Measurements from ENCODE around the gene PROCA1. TPM values are rescaled to one million over a fixed set of nuclear protein-coding genes. Genes with fewer than 3 reads are reported as not detected.

Gene PROCA1
- total RNA-seq, 2 donors from 2014 or later, result 28.7 to 41.6 TPM

- no peak overlapping the region for H3K4me3 ChIP-seq (ENCODE audit: low read length)
- DNase-seq, result no peak
- no peaks in the 10 kb centered on the region for H3K27me3 ChIP-seq (ENCODE audit: control insufficient read depth, insufficient read depth, low read length, poor library complexity, severe bottlenecking)
- H3K4me1 ChIP-seq (ENCODE audit: control insufficient read depth, insufficient read depth, low read length), result peaks cover 3% of the 10 kb centered on the region
- H3K9ac ChIP-seq (ENCODE audit: extremely low read depth, low read length, poor library complexity, severe bottlenecking), result no peak overlapping the region
- TF ChIP-seq, protein P1, sequence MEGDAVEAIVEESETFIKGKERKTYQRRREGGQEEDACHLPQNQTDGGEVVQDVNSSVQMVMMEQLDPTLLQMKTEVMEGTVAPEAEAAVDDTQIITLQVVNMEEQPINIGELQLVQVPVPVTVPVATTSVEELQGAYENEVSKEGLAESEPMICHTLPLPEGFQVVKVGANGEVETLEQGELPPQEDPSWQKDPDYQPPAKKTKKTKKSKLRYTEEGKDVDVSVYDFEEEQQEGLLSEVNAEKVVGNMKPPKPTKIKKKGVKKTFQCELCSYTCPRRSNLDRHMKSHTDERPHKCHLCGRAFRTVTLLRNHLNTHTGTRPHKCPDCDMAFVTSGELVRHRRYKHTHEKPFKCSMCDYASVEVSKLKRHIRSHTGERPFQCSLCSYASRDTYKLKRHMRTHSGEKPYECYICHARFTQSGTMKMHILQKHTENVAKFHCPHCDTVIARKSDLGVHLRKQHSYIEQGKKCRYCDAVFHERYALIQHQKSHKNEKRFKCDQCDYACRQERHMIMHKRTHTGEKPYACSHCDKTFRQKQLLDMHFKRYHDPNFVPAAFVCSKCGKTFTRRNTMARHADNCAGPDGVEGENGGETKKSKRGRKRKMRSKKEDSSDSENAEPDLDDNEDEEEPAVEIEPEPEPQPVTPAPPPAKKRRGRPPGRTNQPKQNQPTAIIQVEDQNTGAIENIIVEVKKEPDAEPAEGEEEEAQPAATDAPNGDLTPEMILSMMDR (conservative IDR thresholded peaks at IDR 0.05), result no peak
- Mint-ChIP-seq H3K4me1 (peaks cover 17% of the 10 kb centered on the region), H3K4me3 (no peak overlapping the region), H3K9me3 (no peaks in the 10 kb centered on the region), H3K36me3 (ENCODE audit: low read depth) (peaks cover 33% of the 10 kb centered on the region), H3K27ac (peak overlapping the region; percentile 86), H3K27me3 (ENCODE audit: insufficient read depth) (no peaks in the 10 kb centered on the region)
- WGBS, 2 experiments (ENCODE audit: insufficient coverage in 1 of 2, insufficient read length in 1 of 2), result 81 to 84% methylated on average over 3 to 5 of the region's 5 CpGs
- H3K27ac ChIP-seq (ENCODE audit: low read depth, low read length), result no peak overlapping the region
- no peaks in the 10 kb centered on the region for H3K9me3 ChIP-seq (ENCODE audit: control insufficient read depth, low read length)
- peaks cover 33% of the 10 kb centered on the region for H3K36me3 ChIP-seq (ENCODE audit: control insufficient read depth, insufficient read depth, low read length)
Observed at GRCh38 chr17:28705074-28705659, 6.5 kb downstream of the PROCA1 start.

DNA sequence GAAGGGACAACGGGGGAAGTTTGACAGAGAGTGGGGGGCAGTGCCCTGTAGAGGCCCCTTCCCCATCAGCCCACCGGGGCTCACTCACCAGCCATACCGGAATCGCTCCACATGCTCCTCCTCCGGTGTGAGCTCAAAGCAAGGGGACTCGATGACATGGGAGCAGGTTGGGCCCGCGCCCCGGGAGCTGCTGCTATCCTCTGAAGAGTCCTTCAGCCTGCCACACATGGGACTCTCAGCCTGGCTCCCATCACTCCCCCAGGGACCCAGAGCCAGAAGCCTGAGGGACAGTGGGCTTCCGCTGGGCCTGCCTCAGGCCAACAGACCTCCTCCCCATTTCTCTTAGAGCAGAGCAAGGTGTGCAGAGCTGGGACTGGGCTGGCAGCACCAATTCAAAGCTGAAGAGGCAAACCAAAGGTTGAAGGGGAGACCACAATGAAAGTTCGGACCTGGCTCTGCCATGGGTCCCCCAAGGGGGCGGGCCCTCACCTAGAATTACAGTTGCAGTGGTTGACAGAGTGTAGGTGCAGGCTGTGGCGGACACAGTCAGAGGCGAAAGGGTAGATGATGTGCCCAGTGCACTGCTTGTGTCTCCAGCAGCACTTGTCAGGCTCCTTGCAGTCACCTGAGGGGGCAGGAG is 7.3 kb downstream of the PROCA1 start:
- Histone ChIP-seq H3K9me3 (ENCODE audit: control insufficient read depth, low read length) (no peaks in the 10 kb centered on the region), H3K4me3 (ENCODE audit: low read length) (no peak overlapping the region), H3K27me3 (ENCODE audit: control insufficient read depth, insufficient read depth, low read length, poor library complexity, severe bottlenecking) (no peaks in the 10 kb centered on the region), H3K9ac (ENCODE audit: extremely low read depth, low read length, poor library complexity, severe bottlenecking) (no peak overlapping the region), H3K36me3 (ENCODE audit: control insufficient read depth, insufficient read depth, low read length) (peaks cover 41% of the 10 kb centered on the region), H3K27ac (ENCODE audit: low read depth, low read length) (no peak overlapping the region), H3K4me1 (ENCODE audit: control insufficient read depth, insufficient read depth, low read length) (peaks cover 3% of the 10 kb centered on the region)
- H3K36me3 Mint-ChIP-seq (ENCODE audit: low read depth), result peaks cover 40% of the 10 kb centered on the region
- H3K4me3 Mint-ChIP-seq, result no peak overlapping the region
- no peak for DNase-seq
- no peaks in the 10 kb centered on the region for H3K27me3 Mint-ChIP-seq (ENCODE audit: insufficient read depth)
- H3K4me1 Mint-ChIP-seq, result peaks cover 17% of the 10 kb centered on the region
- peak overlapping the region; percentile 86 for H3K27ac Mint-ChIP-seq
- WGBS, 2 experiments (ENCODE audit: insufficient coverage in 1 of 2, insufficient read length in 1 of 2), result 91 to 100% methylated on average over 6 to 14 of the region's 14 CpGs
- H3K9me3 Mint-ChIP-seq, result no peaks in the 10 kb centered on the region
- TF ChIP-seq, protein P1 (conservative IDR thresholded peaks at IDR 0.05), result no peak

- H3K4me1 Mint-ChIP-seq, result peaks cover 17% of the 10 kb centered on the region
- Histone ChIP-seq H3K9me3 (ENCODE audit: control insufficient read depth, low read length) (no peaks in the 10 kb centered on the region), H3K9ac (ENCODE audit: extremely low read depth, low read length, poor library complexity, severe bottlenecking) (no peak overlapping the region), H3K4me1 (ENCODE audit: control insufficient read depth, insufficient read depth, low read length) (peaks cover 4% of the 10 kb centered on the region), H3K4me3 (ENCODE audit: low read length) (no peak overlapping the region), H3K36me3 (ENCODE audit: control insufficient read depth, insufficient read depth, low read length) (peaks cover 47% of the 10 kb centered on the region), H3K27ac (ENCODE audit: low read depth, low read length) (peak overlapping the region; percentile 27), H3K27me3 (ENCODE audit: control insufficient read depth, insufficient read depth, low read length, poor library complexity, severe bottlenecking) (no peaks in the 10 kb centered on the region)
- H3K36me3 Mint-ChIP-seq (ENCODE audit: low read depth), result peaks cover 46% of the 10 kb centered on the region
- DNase-seq, result no peak
- no peak overlapping the region for H3K27ac Mint-ChIP-seq
- H3K4me3 Mint-ChIP-seq, result no peak overlapping the region
- 93 to 94% methylated on average over 13 to 16 of the region's 16 CpGs for WGBS, 2 experiments (ENCODE audit: insufficient coverage in 1 of 2, insufficient read length in 1 of 2)
- H3K9me3 Mint-ChIP-seq, result no peaks in the 10 kb centered on the region
- no peaks in the 10 kb centered on the region for H3K27me3 Mint-ChIP-seq (ENCODE audit: insufficient read depth)
- TF ChIP-seq, protein P1 (conservative IDR thresholded peaks at IDR 0.05), result no peak
Observed at GRCh38 chr17:28703552-28704218, 8.0 kb downstream of the PROCA1 start.
